ENCODE measurements around the gene PCDHA9.
"Not testable (repeated sequence)": the region's sequence is repeated elsewhere in the genome, so short reads cannot be mapped to it uniquely, and the experiment has no call there.

Gene PCDHA9

DNA sequence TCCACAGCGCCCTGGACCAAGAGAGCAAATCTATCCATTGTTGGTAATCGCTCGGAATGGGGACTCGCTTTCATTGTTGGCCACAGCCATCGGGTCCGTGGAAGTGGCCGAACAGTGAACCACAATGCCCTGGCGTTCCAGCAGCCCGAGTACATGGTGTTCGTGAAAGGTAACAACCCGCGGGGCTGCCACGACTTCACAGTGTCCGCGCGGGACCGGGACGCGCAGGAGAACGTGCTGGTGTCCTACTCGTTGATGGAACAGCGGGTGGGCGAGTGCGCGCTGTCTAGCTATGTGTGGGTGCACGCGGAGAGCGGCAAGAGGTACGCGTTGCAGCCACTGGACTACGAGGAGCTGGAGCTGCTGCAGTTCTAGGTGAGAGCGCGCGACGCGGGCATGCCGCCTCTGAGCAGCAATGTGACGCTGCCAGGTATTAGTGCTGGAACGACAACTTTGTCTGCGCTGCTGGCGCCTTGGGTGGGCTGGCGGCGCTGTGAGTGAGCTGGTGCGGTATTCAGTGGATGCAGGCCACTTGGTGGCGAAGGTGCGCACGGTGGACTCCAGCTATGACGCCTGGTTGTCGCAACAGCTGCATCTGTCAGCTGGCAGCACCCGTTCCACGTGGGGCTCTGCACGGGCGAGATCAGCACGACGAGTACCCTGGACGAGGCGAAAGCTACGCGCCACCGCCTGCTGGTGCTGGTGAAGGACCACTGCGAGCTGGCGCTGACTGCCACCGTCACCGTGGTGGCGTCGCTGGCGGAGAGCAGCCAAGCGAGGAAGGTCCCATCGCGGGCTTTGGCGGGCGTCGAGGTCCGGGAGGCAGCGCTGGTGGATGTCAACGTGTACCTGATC is 14.5 kb downstream of the PCDHA9 start:
- POLR2A ChIA-PET (ENCODE audit: low non-redundant PET): no interaction called here
- TF ChIP-seq CTCF (conservative IDR thresholded peaks at IDR 0.05; ENCODE audit: low read depth): no peak
- CTCF ChIA-PET: interaction anchor here (2.5 to 7.2 kb wide), 2 partner anchors 22 to 178 kb away, joined by 10 to 123 read pairs; partner anchors contain the start of gene PCDHA8
- H3K27ac ChIP-seq: no peak overlapping the region
- DNase-seq (ENCODE audit: low spot score): no peak

GRCh38 chr5:140868721-140869554 is 20.8 kb downstream of the PCDHA9 start, which contains the start of gene PCDHA11:
PCDHA11 (plus strand) TSS chr5:140868957; CDS start chr5:140869104, 147 bp downstream.
- CTCF ChIA-PET: interaction anchor here (0.6 to 2.6 kb wide), 18 partner anchors 10 to 1586 kb away, joined by 3 to 27 read pairs (median 4); partner anchors contain the start of genes PCDHA13, PCDHA8 and PCDHAC1
- H3K27ac ChIP-seq: no peak within 1 kb of the TSS
- POLR2A ChIA-PET (ENCODE audit: low non-redundant PET): interaction anchor here (0.7 kb wide), 1 partner anchor 171 kb away, joined by 3 read pairs; no protein-coding TSS in a partner anchor
- peak; percentile 40 for DNase-seq (ENCODE audit: low spot score)
- peak; percentile 56 for TF ChIP-seq CTCF (conservative IDR thresholded peaks at IDR 0.05; ENCODE audit: low read depth)

- POLR2A ChIA-PET (ENCODE audit: low non-redundant PET): no interaction called here
- H3K27ac ChIP-seq: no peak overlapping the region
- peak; percentile 25; the same call in 1 of the 2 replicates for TF ChIP-seq CTCF (conservative IDR thresholded peaks at IDR 0.05; ENCODE audit: low read depth)
- CTCF ChIA-PET: interaction anchor here (0.6 to 2.6 kb wide), 13 partner anchors 10 to 1585 kb away, joined by 3 to 27 read pairs (median 4); partner anchors contain the start of genes PCDHA13, PCDHA8 and PCDHAC1
- DNase-seq (ENCODE audit: low spot score): no peak
These were observed 21.3 kb downstream of the PCDHA9 start for GRCh38 chr5:140869555-140869886.

- no peak for TF ChIP-seq CTCF (conservative IDR thresholded peaks at IDR 0.05; ENCODE audit: low read depth)
- CTCF ChIA-PET: interaction anchor here (1.2 to 1.9 kb wide), 2 partner anchors 9 to 29 kb away, joined by 4 to 19 read pairs; partner anchors contain the start of gene PCDHA8
These were observed 22.3 kb downstream of the PCDHA9 start for GRCh38 chr5:140870221-140871201.

GRCh38 chr5:140875085-140876065 is 27.2 kb downstream of the PCDHA9 start, which contains the start of gene PCDHA12:
PCDHA12 (plus strand) TSS chr5:140875308; CDS start chr5:140875473, 165 bp downstream.
- peak; percentile 12; the same call in 1 of the 2 replicates for TF ChIP-seq CTCF (conservative IDR thresholded peaks at IDR 0.05; ENCODE audit: low read depth)
- ChIA-PET CTCF (interaction anchor here (0.6 to 2.5 kb wide), 9 partner anchors 16 to 192 kb away, joined by 3 to 21 read pairs (median 4); partner anchors contain the start of gene PCDHAC1), POLR2A (ENCODE audit: low non-redundant PET) (no interaction called here)
- DNase-seq (ENCODE audit: low spot score): peak; percentile 54
- H3K27ac ChIP-seq: no peak within 1 kb of the TSS

More at GRCh38 chr5:140870221-140871201, 22.3 kb downstream of the PCDHA9 start:
- no peak for DNase-seq (ENCODE audit: low spot score)
- POLR2A ChIA-PET (ENCODE audit: low non-redundant PET): no interaction called here
- H3K27ac ChIP-seq: no peak overlapping the region

- DNase-seq (ENCODE audit: low spot score); POLR2A ChIA-PET (ENCODE audit: low non-redundant PET); H3K27ac ChIP-seq: not testable (repeated sequence)
- CTCF ChIA-PET: interaction anchor here (0.6 to 2.5 kb wide), 4 partner anchors 122 to 452 kb away, joined by 3 to 21 read pairs (median 4); no protein-coding TSS in a partner anchor
These were observed 28.5 kb downstream of the PCDHA9 start for GRCh38 chr5:140876541-140877261.
